Erythroblast (primary cell): Measurements from ENCODE around the gene CCDC38.

Source experiments
- GATA1 ChIP-seq: IDR thresholded peaks from 2 replicates; pipeline ENCODE4 v1.6.1; 2011; ENCODE audit warnings: low read depth, mild to moderate bottlenecking, control low read depth, low read length, moderate library complexity
- POLR2A ChIP-seq: IDR thresholded peaks from 2 replicates; pipeline ENCODE4 v1.6.1; 2011; ENCODE audit warnings: mild to moderate bottlenecking, low read length

DNA sequence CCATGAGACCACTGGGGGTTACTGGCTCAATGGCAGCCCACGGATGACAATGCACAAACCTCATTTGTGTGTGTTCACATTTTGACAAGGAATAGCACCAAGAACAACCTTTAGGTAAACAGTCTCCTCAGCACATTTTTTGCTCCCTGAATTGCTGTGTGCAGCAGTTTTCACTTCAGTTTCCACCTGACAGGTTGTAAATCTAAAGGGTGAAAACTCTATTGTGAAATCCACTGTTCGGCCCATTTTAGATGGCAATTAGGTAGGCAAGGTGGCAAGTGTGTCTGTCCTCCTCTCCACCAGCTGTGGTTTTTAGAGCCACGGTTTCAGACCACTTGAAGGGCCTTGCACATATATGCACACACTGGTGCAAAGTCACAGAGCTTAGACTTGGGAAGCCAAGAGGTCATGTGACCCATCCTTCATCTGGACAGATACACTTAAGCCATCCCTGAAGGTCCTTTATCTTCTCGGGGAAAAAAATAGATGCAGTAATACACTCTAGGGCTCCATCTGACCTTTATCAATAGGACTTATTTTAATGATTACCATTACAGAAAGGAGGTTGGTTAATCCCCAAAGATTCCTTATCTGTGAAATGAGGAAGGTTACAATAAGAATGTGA, 30.5 kb upstream of the CCDC38 start:
- TF ChIP-seq POLR2A = no peak
- no peak for TF ChIP-seq GATA1
